Measurements from ENCODE around the gene POLR2J. TPM values are rescaled to one million over a fixed set of nuclear protein-coding genes. Genes with fewer than 3 reads are reported as not detected.

Gene POLR2J
- total RNA-seq, 4 donors from 2014 or later, result 15.4 to 26.6 (median 18.3) TPM

- ATAC-seq (ENCODE audit: low FRiP score), result no peak
- no peak for DNase-seq (ENCODE audit: low spot score)
- no peak for TF ChIP-seq CTCF (IDR thresholded peaks at IDR 0.05)
These were observed 33.6 kb downstream of the POLR2J start for GRCh38 chr7:102444961-102445673.

- DNase-seq (ENCODE audit: low spot score) (no peak), ATAC-seq (ENCODE audit: low FRiP score) (peak; percentile 25)
- no peak for TF ChIP-seq CTCF (IDR thresholded peaks at IDR 0.05)
These were observed 38.5 kb downstream of the POLR2J start for GRCh38 chr7:102439963-102440795.

- no peak for ATAC-seq (ENCODE audit: low FRiP score)
- no peak for TF ChIP-seq CTCF (IDR thresholded peaks at IDR 0.05)
- no peak for DNase-seq (ENCODE audit: low spot score)
These were observed 42.6 kb downstream of the POLR2J start for GRCh38 chr7:102436118-102436517.

- no peak for TF ChIP-seq CTCF (IDR thresholded peaks at IDR 0.05)
- DNase-seq (ENCODE audit: low spot score), result no peak
- ATAC-seq (ENCODE audit: low FRiP score), result no peak
These were observed 44.7 kb downstream of the POLR2J start for GRCh38 chr7:102434039-102434486.

GRCh38 chr7:102433219-102434038, 45.3 kb downstream of the POLR2J start, which contains the start of gene ORAI2:
Gene ORAI2, plus strand, starts transcription at chr7:102433575. Its CDS starts 5,382 bp downstream, at chr7:102438957.
- ATAC-seq (ENCODE audit: low FRiP score) (peak; percentile 69), DNase-seq (ENCODE audit: low spot score) (peak; percentile 55)
- no peak for TF ChIP-seq CTCF (IDR thresholded peaks at IDR 0.05)

- ATAC-seq (ENCODE audit: low FRiP score), result peak; percentile 7
- no peak for TF ChIP-seq CTCF (IDR thresholded peaks at IDR 0.05)
- DNase-seq (ENCODE audit: low spot score), result no peak
These were observed 46.1 kb downstream of the POLR2J start for GRCh38 chr7:102432442-102433218.

All from omental fat pad (tissue), 4 donors.